Adipocyte (in vitro differentiated cells): ENCODE results near the gene NID1.
A peak's percentile ranks its signal among the peaks of the same experiment; 100 is the strongest.

Experiments
- DNase-seq: peaks from one replicate; pipeline ENCODE4 v3.0.0-alpha.2; 2015; ENCODE audit warnings: low read depth
- H3K27me3 ChIP-seq: replicated peaks from 2 replicates; pipeline ENCODE4 v1.7.0; 2013; ENCODE audit warnings: mild to moderate bottlenecking, low read length, moderate library complexity; ENCODE audit not compliant: control insufficient read depth, insufficient read depth
- H3K36me3 ChIP-seq: 2 replicates; pipeline ENCODE4 v1.7.0; 2013; ENCODE audit warnings: low read length, mild to moderate bottlenecking, moderate library complexity; ENCODE audit not compliant: control insufficient read depth, insufficient read depth, severe bottlenecking
- H3K4me1 ChIP-seq: 2 replicates; pipeline ENCODE4 v1.7.0; 2013; ENCODE audit warnings: mild to moderate bottlenecking, low read length, moderate library complexity; ENCODE audit not compliant: control insufficient read depth, insufficient read depth
- H3K4me3 ChIP-seq: 2 replicates; pipeline ENCODE4 v1.7.0; 2013; ENCODE audit warnings: mild to moderate bottlenecking, low read length, moderate library complexity
- H3K9ac ChIP-seq: 2 replicates; pipeline ENCODE4 v1.7.0; 2013; ENCODE audit warnings: mild to moderate bottlenecking, low read length, moderate library complexity
- H3K9me3 ChIP-seq: 2 replicates; pipeline ENCODE4 v1.7.0; 2013; ENCODE audit warnings: mild to moderate bottlenecking, low read length, moderate library complexity; ENCODE audit not compliant: control insufficient read depth

NID1 gene, protein sequence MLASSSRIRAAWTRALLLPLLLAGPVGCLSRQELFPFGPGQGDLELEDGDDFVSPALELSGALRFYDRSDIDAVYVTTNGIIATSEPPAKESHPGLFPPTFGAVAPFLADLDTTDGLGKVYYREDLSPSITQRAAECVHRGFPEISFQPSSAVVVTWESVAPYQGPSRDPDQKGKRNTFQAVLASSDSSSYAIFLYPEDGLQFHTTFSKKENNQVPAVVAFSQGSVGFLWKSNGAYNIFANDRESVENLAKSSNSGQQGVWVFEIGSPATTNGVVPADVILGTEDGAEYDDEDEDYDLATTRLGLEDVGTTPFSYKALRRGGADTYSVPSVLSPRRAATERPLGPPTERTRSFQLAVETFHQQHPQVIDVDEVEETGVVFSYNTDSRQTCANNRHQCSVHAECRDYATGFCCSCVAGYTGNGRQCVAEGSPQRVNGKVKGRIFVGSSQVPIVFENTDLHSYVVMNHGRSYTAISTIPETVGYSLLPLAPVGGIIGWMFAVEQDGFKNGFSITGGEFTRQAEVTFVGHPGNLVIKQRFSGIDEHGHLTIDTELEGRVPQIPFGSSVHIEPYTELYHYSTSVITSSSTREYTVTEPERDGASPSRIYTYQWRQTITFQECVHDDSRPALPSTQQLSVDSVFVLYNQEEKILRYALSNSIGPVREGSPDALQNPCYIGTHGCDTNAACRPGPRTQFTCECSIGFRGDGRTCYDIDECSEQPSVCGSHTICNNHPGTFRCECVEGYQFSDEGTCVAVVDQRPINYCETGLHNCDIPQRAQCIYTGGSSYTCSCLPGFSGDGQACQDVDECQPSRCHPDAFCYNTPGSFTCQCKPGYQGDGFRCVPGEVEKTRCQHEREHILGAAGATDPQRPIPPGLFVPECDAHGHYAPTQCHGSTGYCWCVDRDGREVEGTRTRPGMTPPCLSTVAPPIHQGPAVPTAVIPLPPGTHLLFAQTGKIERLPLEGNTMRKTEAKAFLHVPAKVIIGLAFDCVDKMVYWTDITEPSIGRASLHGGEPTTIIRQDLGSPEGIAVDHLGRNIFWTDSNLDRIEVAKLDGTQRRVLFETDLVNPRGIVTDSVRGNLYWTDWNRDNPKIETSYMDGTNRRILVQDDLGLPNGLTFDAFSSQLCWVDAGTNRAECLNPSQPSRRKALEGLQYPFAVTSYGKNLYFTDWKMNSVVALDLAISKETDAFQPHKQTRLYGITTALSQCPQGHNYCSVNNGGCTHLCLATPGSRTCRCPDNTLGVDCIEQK

GRCh38 chr1:236064674-236065508, at the start of gene NID1:
TSS of gene NID1 (minus strand) at chr1:236065090. CDS start at chr1:236065079, 11 bp downstream.
- DNase-seq = peak; percentile 96
- Histone ChIP-seq H3K4me3 (peak within 1 kb of the TSS; percentile 95), H3K36me3 (peaks cover 21% of the 10 kb centered on the region), H3K9me3 (no peaks in the 10 kb centered on the region), H3K9ac (peak within 1 kb of the TSS; percentile 97), H3K4me1 (peaks cover 47% of the 10 kb centered on the region), H3K27me3 (no peaks in the 10 kb centered on the region)

- H3K9me3 ChIP-seq = no peaks in the 10 kb centered on the region
- H3K4me1 ChIP-seq = no peaks in the 10 kb centered on the region
- H3K9ac ChIP-seq = no peak overlapping the region
- DNase-seq = no peak
- H3K4me3 ChIP-seq = no peak overlapping the region
- H3K36me3 ChIP-seq = no peaks in the 10 kb centered on the region
- H3K27me3 ChIP-seq = peaks cover 16% of the 10 kb centered on the region
Measured at GRCh38 chr1:236114076-236114747, 49.3 kb upstream of the NID1 start.

GRCh38 chr1:236113324-236114032, 48.6 kb upstream of the NID1 start:
- no peaks in the 10 kb centered on the region for H3K4me1 ChIP-seq
- no peak for DNase-seq

DNA sequence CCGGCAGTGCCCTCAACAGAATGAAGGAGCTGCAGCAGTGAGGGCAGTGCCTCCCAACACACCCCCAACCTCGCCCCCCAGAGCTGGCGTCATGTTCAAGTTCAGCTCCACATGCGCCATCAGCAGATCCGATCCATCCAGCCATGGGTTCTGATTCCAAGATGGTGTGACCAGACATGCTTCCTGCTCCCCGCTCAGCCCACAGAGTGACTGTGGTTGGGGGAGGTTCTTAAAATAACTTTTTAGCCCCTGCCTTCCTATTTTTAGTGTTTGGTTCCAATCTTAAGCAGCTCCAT, 47.4 kb upstream of the NID1 start:
- H3K9ac ChIP-seq = no peak overlapping the region
- H3K36me3 ChIP-seq = no peaks in the 10 kb centered on the region
- no peaks in the 10 kb centered on the region for H3K9me3 ChIP-seq
- H3K4me3 ChIP-seq = no peak overlapping the region
- no peak for DNase-seq
- H3K27me3 ChIP-seq = peaks cover 12% of the 10 kb centered on the region
- no peaks in the 10 kb centered on the region for H3K4me1 ChIP-seq

More at GRCh38 chr1:236113324-236114032, 48.6 kb upstream of the NID1 start:
- Histone ChIP-seq H3K36me3 (no peaks in the 10 kb centered on the region), H3K27me3 (peaks cover 16% of the 10 kb centered on the region), H3K9me3 (no peaks in the 10 kb centered on the region), H3K9ac (no peak overlapping the region), H3K4me3 (no peak overlapping the region)

DNA sequence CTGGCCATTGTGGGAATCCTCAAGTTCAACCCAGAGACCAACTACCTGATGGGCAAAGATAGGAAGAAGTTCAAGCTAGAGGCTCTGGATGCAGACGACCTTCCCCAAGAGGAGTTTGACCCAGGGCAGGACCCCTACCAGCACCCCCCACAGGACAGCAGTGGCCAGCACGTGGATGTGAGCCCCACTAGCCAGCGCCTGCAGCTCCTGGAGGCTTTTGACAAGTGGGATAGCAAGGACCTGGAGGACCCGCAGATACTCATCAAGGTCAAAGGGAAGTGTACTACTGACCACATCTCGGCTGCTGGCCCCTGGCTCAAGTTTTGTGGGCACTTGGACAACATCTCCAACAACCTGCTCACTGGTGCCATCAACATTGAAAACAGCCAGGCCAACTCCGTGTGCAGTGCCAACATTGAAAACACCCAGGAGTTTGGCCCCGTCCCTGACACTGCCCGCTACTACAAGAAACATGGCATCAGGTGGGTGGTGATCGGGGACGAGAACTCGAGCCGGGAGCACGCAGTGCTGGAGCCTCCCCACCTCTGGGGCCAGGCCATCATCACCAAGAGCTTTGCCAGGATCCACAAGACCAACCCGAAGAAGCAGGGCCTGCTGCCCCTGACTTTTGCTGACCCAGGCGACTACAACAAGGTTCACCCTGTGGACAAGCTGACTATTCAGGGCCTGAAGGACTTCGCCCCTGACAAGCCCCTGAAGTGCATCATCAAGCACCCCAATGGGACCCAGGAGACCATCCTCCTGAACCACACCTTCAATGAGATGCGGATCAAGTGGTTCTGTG, 46.8 kb upstream of the NID1 start:
- no peaks in the 10 kb centered on the region for H3K36me3 ChIP-seq
- no peak overlapping the region for H3K9ac ChIP-seq
- DNase-seq = no peak
- H3K9me3 ChIP-seq = no peaks in the 10 kb centered on the region
- H3K4me3 ChIP-seq = no peak overlapping the region
- peaks cover 12% of the 10 kb centered on the region for H3K27me3 ChIP-seq
- H3K4me1 ChIP-seq = no peaks in the 10 kb centered on the region

DNA sequence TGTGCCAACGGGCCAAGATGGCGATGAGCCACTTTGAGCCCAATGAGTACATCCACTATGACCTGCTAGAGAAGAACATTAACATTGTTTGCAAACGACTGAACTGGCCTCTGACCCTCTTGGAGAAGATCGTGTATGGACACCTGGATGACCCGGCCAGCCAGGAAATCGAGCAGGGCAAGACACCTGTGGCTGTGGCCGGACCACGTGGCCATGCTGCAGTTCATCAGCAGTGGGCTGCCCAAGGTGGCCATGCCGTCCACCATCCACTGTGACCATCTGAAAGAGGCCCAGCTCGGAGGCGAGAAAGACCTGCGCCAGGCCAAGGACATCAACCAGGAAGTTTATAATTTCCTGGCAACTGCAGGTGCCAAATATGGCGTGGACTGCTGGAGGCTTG, 45.2 kb upstream of the NID1 start:
- no peaks in the 10 kb centered on the region for H3K4me1 ChIP-seq
- H3K27me3 ChIP-seq = peaks cover 12% of the 10 kb centered on the region
- no peaks in the 10 kb centered on the region for H3K9me3 ChIP-seq

GRCh38 chr1:236108027-236108648, 43.2 kb upstream of the NID1 start:
- Histone ChIP-seq H3K36me3 (no peaks in the 10 kb centered on the region), H3K27me3 (peaks cover 7% of the 10 kb centered on the region), H3K9me3 (no peaks in the 10 kb centered on the region), H3K4me3 (no peak overlapping the region), H3K4me1 (no peaks in the 10 kb centered on the region), H3K9ac (no peak overlapping the region)
- peak; percentile 43 for DNase-seq

More for the DNA sequence above, 45.2 kb upstream of the NID1 start:
- H3K36me3 ChIP-seq = no peaks in the 10 kb centered on the region
- no peak overlapping the region for H3K9ac ChIP-seq
- DNase-seq = no peak
- H3K4me3 ChIP-seq = no peak overlapping the region

- DNase-seq = no peak
- no peak overlapping the region for H3K4me3 ChIP-seq
- H3K9me3 ChIP-seq = no peaks in the 10 kb centered on the region
- H3K36me3 ChIP-seq = no peaks in the 10 kb centered on the region
- H3K27me3 ChIP-seq = peaks cover 7% of the 10 kb centered on the region
- H3K4me1 ChIP-seq = no peaks in the 10 kb centered on the region
- no peak overlapping the region for H3K9ac ChIP-seq
Measured at GRCh38 chr1:236107121-236107907, 42.4 kb upstream of the NID1 start.
